Peyer's patch (tissue), 4 donors: Measurements from ENCODE around the gene PCNT. TPM values are rescaled to one million over a fixed set of nuclear protein-coding genes. Genes with fewer than 3 reads are reported as not detected.
A peak's percentile ranks its signal among the peaks of the same experiment; 100 is the strongest.
"Not testable (repeated sequence)": the region's sequence is repeated elsewhere in the genome, so short reads cannot be mapped to it uniquely, and the experiment has no call there.

ENCODE experiments used
- DNase-seq, 3 donors: peaks; one replicate each; pipeline ENCODE4 v3.0.0-alpha.2; 2017 to 2019
- H3K27ac ChIP-seq, 4 donors: fragments of 200-600 bp; sonication (generic); one replicate each; pipeline ENCODE4 v1.5.1; 2016 to 2019
- H3K27me3 ChIP-seq, 2 donors: fragments of 200-600 bp; sonication (generic); one replicate each; pipeline ENCODE4 v1.5.1; 2019
- H3K36me3 ChIP-seq, 3 donors: fragments of 200-600 bp; sonication (generic); one replicate each; pipeline ENCODE4 v1.5.1; 2016 to 2019
- H3K4me1 ChIP-seq, 4 donors: fragments of 200-600 bp; sonication (generic); one replicate each; pipeline ENCODE4 v1.5.1; 2016 to 2019
- H3K4me3 ChIP-seq, 4 donors: fragments of 200-600 bp; sonication (generic); 1 replicate in 3 of 4; 2 replicates in 1 of 4; pipeline ENCODE4 v1.5.1; 2016 to 2019; ENCODE audit warnings: mild to moderate bottlenecking in 1 of 4
- H3K9me3 ChIP-seq, 4 donors: fragments of 200-600 bp; sonication (generic); one replicate each; pipeline ENCODE4 v1.5.1; 2016 to 2019; ENCODE audit warnings: mild to moderate bottlenecking in 1 of 4
- CTCF ChIP-seq, 6 experiments: fragments of 450-650 bp in 4 of 6; fragments of 200-600 bp in 2 of 6; sonication (generic) in 1 of 6; IDR thresholded peaks; one replicate each; pipeline ENCODE4 v1.5.1; 2017 to 2019; ENCODE audit warnings: antibody characterized with exemption in 6 of 6, mild to moderate bottlenecking in 3 of 6, moderate library complexity in 1 of 6
- POLR2A ChIP-seq, 2 donors: fragments of 450-650 bp; IDR thresholded peaks; one replicate each; pipeline ENCODE4 v1.5.1; 2017; ENCODE audit warnings: antibody characterized with exemption in 2 of 2, mild to moderate bottlenecking in 2 of 2, moderate library complexity in 2 of 2
- total RNA-seq, 4 donors: library from RNA; depleted of rRNA; stranded (reverse); fragments of >200 nt; gene quantifications; one replicate each; pipeline ENCODE4 v1.1.0, GENCODE V29; 2016

PCNT gene
- total RNA-seq, 4 donors from 2014 or later: 29.2 to 119 (median 59.5) TPM

GRCh38 chr21:46459024-46459355 lies 135.0 kb downstream of the PCNT start:
- peaks cover 0 to 38% (median 6%) of the 10 kb centered on the region in 4 donors for H3K4me1 ChIP-seq
- H3K9me3 ChIP-seq: no peaks in the 10 kb centered on the region
- H3K27ac ChIP-seq: peak overlapping the region; percentile 90 to 96 (median 92)
- no peaks in the 10 kb centered on the region for H3K27me3 ChIP-seq
- H3K36me3 ChIP-seq: peaks cover 0 to 8% (median 0%) of the 10 kb centered on the region in 3 donors
- TF ChIP-seq CTCF (IDR thresholded peaks at IDR 0.05) (peak in 3 of 6 experiments; percentile 11 to 21 (median 15)), POLR2A (IDR thresholded peaks at IDR 0.05) (no peak)
- peak overlapping the region; percentile 99 to 100 (median 100) for H3K4me3 ChIP-seq
- DNase-seq: no peak

- Histone ChIP-seq H3K27ac (peak overlapping the region; percentile 90 to 96 (median 92)), H3K4me3 (peak overlapping the region; percentile 99 to 100 (median 100)), H3K4me1 (peaks cover 0 to 38% (median 6%) of the 10 kb centered on the region in 4 donors), H3K27me3 (no peaks in the 10 kb centered on the region), H3K9me3 (no peaks in the 10 kb centered on the region), H3K36me3 (peaks cover 0 to 8% (median 0%) of the 10 kb centered on the region in 3 donors)
- TF ChIP-seq CTCF (IDR thresholded peaks at IDR 0.05) (no peak), POLR2A (IDR thresholded peaks at IDR 0.05) (no peak)
- peak; percentile 37 to 66 (median 62) for DNase-seq
Observed at GRCh38 chr21:46459356-46460112, 135.6 kb downstream of the PCNT start.

GRCh38 chr21:46461909-46462308 lies 138.0 kb downstream of the PCNT start:
- Histone ChIP-seq H3K27ac (no peak overlapping the region), H3K4me1 (peaks cover 0 to 25% (median 5%) of the 10 kb centered on the region in 4 donors), H3K4me3 (no peak overlapping the region), H3K9me3 (no peaks in the 10 kb centered on the region), H3K36me3 (peaks cover 0 to 8% (median 0%) of the 10 kb centered on the region in 3 donors), H3K27me3 (no peaks in the 10 kb centered on the region)
- DNase-seq: no peak
- no peak for TF ChIP-seq CTCF (IDR thresholded peaks at IDR 0.05)
- TF ChIP-seq POLR2A (IDR thresholded peaks at IDR 0.05): no peak

GRCh38 chr21:46465153-46465552 lies 141.2 kb downstream of the PCNT start:
- not testable (repeated sequence) for H3K4me3 ChIP-seq, H3K4me1 ChIP-seq, H3K27me3 ChIP-seq, H3K27ac ChIP-seq, H3K9me3 ChIP-seq, H3K36me3 ChIP-seq, DNase-seq

- DNase-seq: no peak
- Histone ChIP-seq H3K9me3 (no peaks in the 10 kb centered on the region), H3K4me3 (no peak overlapping the region), H3K4me1 (peaks cover 0 to 4% (median 0%) of the 10 kb centered on the region in 4 donors), H3K36me3 (peaks cover 0 to 8% (median 0%) of the 10 kb centered on the region in 3 donors), H3K27ac (no peak overlapping the region), H3K27me3 (no peaks in the 10 kb centered on the region)
- TF ChIP-seq POLR2A (IDR thresholded peaks at IDR 0.05) (no peak), CTCF (IDR thresholded peaks at IDR 0.05) (no peak)
Observed at GRCh38 chr21:46465651-46466050, 141.7 kb downstream of the PCNT start.

GRCh38 chr21:46468108-46468774 lies 144.3 kb downstream of the PCNT start:
- Histone ChIP-seq H3K27ac (no peak overlapping the region), H3K4me3 (no peak overlapping the region), H3K36me3 (peaks cover 0 to 2% (median 0%) of the 10 kb centered on the region in 3 donors), H3K4me1 (no peaks in the 10 kb centered on the region), H3K27me3 (no peaks in the 10 kb centered on the region), H3K9me3 (no peaks in the 10 kb centered on the region)
- no peak for TF ChIP-seq POLR2A (IDR thresholded peaks at IDR 0.05)
- DNase-seq: no peak
